Suprapubic skin (tissue), 4 donors: ENCODE measurements around the gene FAM83E. TPM values are rescaled to one million over a fixed set of nuclear protein-coding genes. Genes with fewer than 3 reads are reported as not detected.

Experiments
- DNase-seq, 2 donors: peaks; one replicate each; pipeline ENCODE4 v3.0.0-alpha.2; 2019; ENCODE audit warnings: low spot score in 2 of 2
- H3K27ac ChIP-seq: fragments of 200-600 bp; sonication (generic); one replicate; pipeline ENCODE4 v1.5.1; 2019
- H3K27me3 ChIP-seq: fragments of 200-600 bp; sonication (generic); one replicate; pipeline ENCODE4 v1.5.1; 2019
- H3K36me3 ChIP-seq: fragments of 200-600 bp; sonication (generic); one replicate; pipeline ENCODE4 v1.5.1; 2019
- H3K4me1 ChIP-seq: fragments of 200-600 bp; sonication (generic); one replicate; pipeline ENCODE4 v1.5.1; 2019
- H3K4me3 ChIP-seq: fragments of 200-600 bp; sonication (generic); one replicate; pipeline ENCODE4 v1.5.1; 2019; ENCODE audit warnings: mild to moderate bottlenecking
- H3K9me3 ChIP-seq: fragments of 200-600 bp; sonication (generic); one replicate; pipeline ENCODE4 v1.5.1; 2019
- EP300 ChIP-seq: sonication (generic); formaldehyde crosslinking; IDR thresholded peaks from one replicate; pipeline ENCODE4 v1.6.1; 2017; ENCODE audit warnings: antibody characterized with exemption
- POLR2A ChIP-seq, 2 donors: fragments of 450-650 bp; IDR thresholded peaks; one replicate each; pipeline ENCODE4 v1.6.1; 2017; ENCODE audit warnings: antibody characterized with exemption in 2 of 2, mild to moderate bottlenecking in 2 of 2, moderate library complexity in 2 of 2
- POLR2AphosphoS5 ChIP-seq, 3 donors: sonication (generic); formaldehyde crosslinking; IDR thresholded peaks; one replicate each; pipeline ENCODE4 v1.6.1; 2017; ENCODE audit warnings: antibody characterized with exemption in 3 of 3
- WGBS: methylation state at CpG from one replicate; pipeline ENCODE4 v1.1.5; 2018; 5-methylcytosine and 5-hydroxymethylcytosine counted together
- total RNA-seq, 4 donors: library from RNA; depleted of rRNA; stranded (reverse); fragments of >200 nt; gene quantifications; one replicate each; pipeline ENCODE4 v1.1.0, GENCODE V29; 2016
- TF ChIP-seq, protein P1 (sequence below), 2 donors: fragments of 200-600 bp in 1 of 2; fragments of 450-650 bp in 1 of 2; sonication (generic) in 1 of 2; IDR thresholded peaks; one replicate each; pipeline ENCODE4 v1.5.1; 2016 to 2019; ENCODE audit warnings: antibody characterized with exemption in 2 of 2, mild to moderate bottlenecking in 1 of 2, moderate library complexity in 1 of 2

FAM83E gene
- total RNA-seq, 4 donors from 2014 or later: 0.87 to 5.1 (median 1.1) TPM

DNA sequence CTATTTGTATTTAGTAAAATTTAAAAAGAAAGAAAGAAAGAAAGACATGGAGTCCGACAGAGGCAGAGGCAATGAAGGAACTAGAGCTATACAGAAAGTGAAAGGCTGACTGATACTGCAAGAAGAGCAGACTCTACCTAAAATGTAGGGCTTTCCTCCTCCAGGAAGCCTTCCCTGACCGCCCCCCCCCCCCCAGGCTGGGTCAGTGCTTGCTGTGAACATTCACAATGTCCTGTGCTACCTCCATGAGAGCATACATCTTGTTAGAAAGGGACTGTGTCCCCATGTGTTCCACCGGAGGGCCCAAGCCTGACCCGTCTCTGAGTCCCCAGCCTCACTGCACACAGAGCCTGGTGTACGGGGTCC is 36.8 kb upstream of the FAM83E start:
- Histone ChIP-seq H3K9me3 (no peaks in the 10 kb centered on the region), H3K4me3 (no peak overlapping the region), H3K36me3 (no peaks in the 10 kb centered on the region), H3K27ac (no peak overlapping the region), H3K27me3 (no peaks in the 10 kb centered on the region), H3K4me1 (peaks cover 10% of the 10 kb centered on the region)
- TF ChIP-seq EP300 (no peak), POLR2AphosphoS5 (IDR thresholded peaks at IDR 0.05) (no peak), POLR2A (IDR thresholded peaks at IDR 0.05) (no peak)
- TF ChIP-seq, protein P1, sequence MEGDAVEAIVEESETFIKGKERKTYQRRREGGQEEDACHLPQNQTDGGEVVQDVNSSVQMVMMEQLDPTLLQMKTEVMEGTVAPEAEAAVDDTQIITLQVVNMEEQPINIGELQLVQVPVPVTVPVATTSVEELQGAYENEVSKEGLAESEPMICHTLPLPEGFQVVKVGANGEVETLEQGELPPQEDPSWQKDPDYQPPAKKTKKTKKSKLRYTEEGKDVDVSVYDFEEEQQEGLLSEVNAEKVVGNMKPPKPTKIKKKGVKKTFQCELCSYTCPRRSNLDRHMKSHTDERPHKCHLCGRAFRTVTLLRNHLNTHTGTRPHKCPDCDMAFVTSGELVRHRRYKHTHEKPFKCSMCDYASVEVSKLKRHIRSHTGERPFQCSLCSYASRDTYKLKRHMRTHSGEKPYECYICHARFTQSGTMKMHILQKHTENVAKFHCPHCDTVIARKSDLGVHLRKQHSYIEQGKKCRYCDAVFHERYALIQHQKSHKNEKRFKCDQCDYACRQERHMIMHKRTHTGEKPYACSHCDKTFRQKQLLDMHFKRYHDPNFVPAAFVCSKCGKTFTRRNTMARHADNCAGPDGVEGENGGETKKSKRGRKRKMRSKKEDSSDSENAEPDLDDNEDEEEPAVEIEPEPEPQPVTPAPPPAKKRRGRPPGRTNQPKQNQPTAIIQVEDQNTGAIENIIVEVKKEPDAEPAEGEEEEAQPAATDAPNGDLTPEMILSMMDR (IDR thresholded peaks at IDR 0.05): no peak
- DNase-seq: no peak
- whole genome bisulfite sequencing: 87% methylated on average over 5 of the region's 5 CpGs

DNA sequence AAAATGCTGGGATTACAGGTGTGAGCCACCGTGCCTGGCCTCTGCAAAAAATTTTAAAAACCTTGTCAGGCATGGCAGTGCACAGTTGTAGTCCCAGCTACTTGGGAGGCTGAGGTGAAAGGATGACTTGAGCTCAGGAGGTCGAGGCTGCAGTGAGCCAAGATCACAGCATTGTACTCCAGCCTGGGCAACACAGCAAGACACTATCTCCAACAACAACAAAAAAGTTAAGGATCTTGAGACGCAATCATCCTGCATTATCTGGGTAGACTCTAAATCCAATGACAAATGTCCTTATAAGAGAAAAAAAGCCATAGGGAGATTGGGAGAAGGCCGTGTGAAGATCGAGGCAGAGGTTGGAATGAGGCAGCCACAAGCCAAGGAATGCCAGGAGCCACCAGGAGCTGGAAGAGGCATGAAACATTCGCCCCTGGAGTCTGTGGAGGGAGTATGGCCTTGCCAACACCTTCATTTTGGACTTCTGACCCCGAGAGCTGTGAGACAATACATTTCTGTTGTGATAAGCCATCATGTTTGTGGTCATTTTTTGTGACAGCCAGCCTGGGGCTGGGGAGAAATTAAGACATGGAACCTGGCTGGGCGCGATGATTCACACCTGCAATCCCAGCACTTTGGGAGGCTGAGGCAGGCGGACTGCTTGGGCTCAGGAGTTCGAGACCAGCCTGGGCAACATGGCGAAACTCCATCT is 36.3 kb upstream of the FAM83E start:
- TF ChIP-seq, protein P1 (IDR thresholded peaks at IDR 0.05): no peak
- TF ChIP-seq POLR2AphosphoS5 (IDR thresholded peaks at IDR 0.05) (no peak), EP300 (no peak), POLR2A (IDR thresholded peaks at IDR 0.05) (no peak)
- 97% methylated on average over 12 of the region's 12 CpGs for WGBS
- no peak for DNase-seq
- H3K9me3 ChIP-seq: no peaks in the 10 kb centered on the region
- H3K4me3 ChIP-seq: no peak overlapping the region
- H3K27me3 ChIP-seq: no peaks in the 10 kb centered on the region
- H3K27ac ChIP-seq: no peak overlapping the region
- peaks cover 15% of the 10 kb centered on the region for H3K4me1 ChIP-seq
- no peaks in the 10 kb centered on the region for H3K36me3 ChIP-seq

DNA sequence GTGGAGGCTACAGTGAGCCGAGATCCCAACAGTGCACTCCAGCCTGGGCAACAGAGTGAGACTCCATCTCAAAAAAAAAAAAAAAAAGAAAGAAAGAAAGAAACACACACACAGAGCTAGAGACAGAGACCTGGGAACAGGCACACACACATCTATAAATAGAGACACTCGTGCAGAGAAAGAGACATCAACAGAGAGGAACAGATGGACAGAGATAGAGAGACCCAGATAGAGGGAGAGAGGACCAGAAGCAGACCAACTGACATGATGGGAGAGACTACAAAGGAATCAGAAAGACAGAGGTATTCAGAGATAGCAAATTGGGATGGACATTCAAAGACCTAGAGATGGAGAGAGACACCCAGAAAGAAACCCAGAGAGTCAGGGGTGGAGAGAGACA is 33.3 kb upstream of the FAM83E start:
- Histone ChIP-seq H3K9me3 (no peaks in the 10 kb centered on the region), H3K27me3 (no peaks in the 10 kb centered on the region), H3K36me3 (no peaks in the 10 kb centered on the region), H3K4me3 (no peak overlapping the region), H3K27ac (no peak overlapping the region), H3K4me1 (peaks cover 33% of the 10 kb centered on the region)
- 69% methylated on average over 2 of the region's 2 CpGs for WGBS
- TF ChIP-seq POLR2AphosphoS5 (IDR thresholded peaks at IDR 0.05) (no peak), EP300 (no peak), POLR2A (IDR thresholded peaks at IDR 0.05) (no peak)
- TF ChIP-seq, protein P1 (IDR thresholded peaks at IDR 0.05): no peak
- DNase-seq: no peak

DNA sequence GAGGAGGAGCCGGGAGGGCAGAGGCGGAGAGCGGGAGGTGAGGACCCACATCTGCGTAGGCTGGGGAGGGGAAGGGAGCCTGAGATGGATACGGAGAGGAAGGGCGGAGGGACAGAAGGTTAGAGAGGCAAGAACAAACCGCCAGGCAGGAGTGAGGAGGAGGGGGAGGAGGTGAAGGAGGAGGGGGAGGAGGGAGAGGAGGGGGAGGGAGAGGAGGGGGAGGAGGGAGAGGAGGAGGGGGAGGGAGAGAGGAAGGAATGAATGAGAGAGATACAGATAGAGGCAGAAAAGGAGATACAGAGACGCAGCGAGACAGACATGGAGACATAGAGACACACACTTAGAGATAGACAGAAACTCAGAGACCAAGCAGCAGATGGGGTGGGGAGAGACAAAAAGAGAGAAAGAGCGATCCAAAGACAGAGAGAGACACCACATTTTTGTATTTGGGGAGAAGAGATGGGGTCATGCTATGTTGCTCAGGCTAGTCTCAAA is 31.9 kb upstream of the FAM83E start:
- H3K36me3 ChIP-seq: no peaks in the 10 kb centered on the region
- TF ChIP-seq EP300 (no peak), POLR2A (IDR thresholded peaks at IDR 0.05) (no peak), POLR2AphosphoS5 (IDR thresholded peaks at IDR 0.05) (no peak)
- TF ChIP-seq, protein P1 (IDR thresholded peaks at IDR 0.05): no peak
- H3K4me1 ChIP-seq: peaks cover 33% of the 10 kb centered on the region
- WGBS: 9% methylated on average over 10 of the region's 10 CpGs
- H3K27me3 ChIP-seq: no peaks in the 10 kb centered on the region
- DNase-seq: no peak
- H3K9me3 ChIP-seq: no peaks in the 10 kb centered on the region
- peak overlapping the region; percentile 91 for H3K27ac ChIP-seq
- peak overlapping the region; percentile 68 for H3K4me3 ChIP-seq

DNA sequence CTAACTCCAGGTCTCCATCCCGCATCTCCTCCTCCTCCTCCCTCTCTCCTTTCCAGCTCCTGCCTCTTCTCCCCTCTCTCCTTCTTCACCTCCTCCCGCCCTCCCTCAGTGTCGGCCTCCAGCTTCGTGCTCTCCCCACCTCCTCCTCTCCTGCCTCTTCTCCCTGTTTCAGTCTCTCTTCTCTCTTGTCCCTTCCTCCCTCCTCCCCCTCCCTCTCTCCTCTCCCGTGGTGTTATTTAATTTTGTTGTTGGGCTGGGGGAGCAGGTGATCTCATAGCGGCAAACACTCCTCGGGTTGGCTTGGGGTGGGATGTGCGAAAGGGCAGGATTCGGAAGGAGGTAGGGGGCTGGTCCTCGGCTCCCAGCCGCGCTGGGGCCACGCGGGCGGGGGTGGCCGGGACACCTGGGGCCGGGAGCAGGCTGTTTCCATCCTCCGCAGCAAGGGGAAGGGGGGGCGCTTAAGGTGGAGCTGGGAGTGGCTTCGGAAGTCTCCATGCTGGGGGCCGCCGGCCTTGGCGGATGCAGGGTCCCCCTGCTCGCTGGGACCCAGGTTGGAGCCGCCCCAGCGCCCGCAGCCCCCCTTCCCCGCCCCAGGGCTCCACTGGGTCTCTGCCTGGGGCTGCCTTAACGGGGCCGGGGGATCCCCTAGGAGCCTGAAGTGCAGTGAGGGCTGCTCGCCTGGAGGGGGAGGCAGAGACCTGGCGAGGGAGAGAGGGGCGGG is 31.3 kb upstream of the FAM83E start, which contains the start of gene CA11:
CA11 (minus strand) TSS at position 187 of the 721 bp plus-strand sequence. CDS start 555 bp downstream, outside the sequence.
- H3K27me3 ChIP-seq: no peaks in the 10 kb centered on the region
- peak; percentile 94 for DNase-seq
- under 1% methylated on average over 22 of the region's 33 CpGs for WGBS
- H3K36me3 ChIP-seq: no peaks in the 10 kb centered on the region
- TF ChIP-seq EP300: no peak
- TF ChIP-seq POLR2AphosphoS5 (IDR thresholded peaks at IDR 0.05): peak in 1 of 3 donors; percentile 66
- TF ChIP-seq POLR2A (IDR thresholded peaks at IDR 0.05): no peak
- TF ChIP-seq, protein P1 (IDR thresholded peaks at IDR 0.05): peak; percentile 75 to 96
- peak within 1 kb of the TSS; percentile 68 for H3K4me3 ChIP-seq
- H3K9me3 ChIP-seq: no peaks in the 10 kb centered on the region
- H3K27ac ChIP-seq: peak within 1 kb of the TSS; percentile 91
- peaks cover 33% of the 10 kb centered on the region for H3K4me1 ChIP-seq
